Thymus (tissue), 11 donors: ENCODE data around the gene GTF3C5. TPM values are rescaled to one million over a fixed set of nuclear protein-coding genes. Genes with fewer than 3 reads are reported as not detected.

Source experiments
- DNase-seq, 9 donors: peaks; one replicate each; pipeline ENCODE4 v3.0.0-alpha.2; 2013; ENCODE audit warnings: low spot score in 9 of 9, low read depth in 6 of 9, missing footprints in 1 of 9
- H3K27ac ChIP-seq, 2 donors: one replicate each; pipeline ENCODE4 v1.5.1; 2013; ENCODE audit warnings: control low read depth in 1 of 2, low read depth in 1 of 2, low read length in 1 of 2, mild to moderate bottlenecking in 1 of 2, moderate library complexity in 1 of 2
- H3K27me3 ChIP-seq, 2 donors: one replicate each; pipeline ENCODE4 v1.5.1; 2013; ENCODE audit warnings: low read length in 1 of 2; ENCODE audit not compliant: control insufficient read depth in 2 of 2, insufficient read depth in 1 of 2
- H3K36me3 ChIP-seq, 2 donors: one replicate each; pipeline ENCODE4 v1.5.1; 2013; ENCODE audit warnings: low read length in 1 of 2, mild to moderate bottlenecking in 1 of 2, moderate library complexity in 1 of 2; ENCODE audit not compliant: control insufficient read depth in 2 of 2, insufficient read depth in 2 of 2
- H3K4me1 ChIP-seq, 2 donors: one replicate each; pipeline ENCODE4 v1.5.1; 2013; ENCODE audit warnings: low read length in 2 of 2; ENCODE audit not compliant: control insufficient read depth in 2 of 2, insufficient read depth in 2 of 2
- H3K4me3 ChIP-seq, 2 donors: one replicate each; pipeline ENCODE4 v1.5.1; 2013; ENCODE audit warnings: low read length in 2 of 2, control low read depth in 1 of 2, mild to moderate bottlenecking in 1 of 2
- H3K9me3 ChIP-seq, 2 donors: one replicate each; pipeline ENCODE4 v1.5.1; 2013; ENCODE audit warnings: low read length in 1 of 2, mild to moderate bottlenecking in 1 of 2; ENCODE audit not compliant: control insufficient read depth in 2 of 2, insufficient read depth in 1 of 2
- WGBS: extraction: QIAGEN DNeasy Blood & Tissue Kit; methylation state at CpG from one replicate; pipeline ENCODE4 v1.1.7; 2013; 5-methylcytosine and 5-hydroxymethylcytosine counted together
- polyA plus RNA-seq: library from polyadenylated mRNA; stranded (reverse); fragments of 200-250 nt; gene quantifications from one replicate; pipeline ENCODE4 v1.2.3, GENCODE V29; 2013
- total RNA-seq: library from RNA; stranded (reverse); fragments of 120-200 nt; gene quantifications from one replicate; pipeline ENCODE4 v1.2.4, GENCODE V29; 2013
- donor health status: healthy.

GTF3C5 gene
- total and polyA plus RNA-seq, 2 donors: 64.0 to 85.7 TPM

DNA sequence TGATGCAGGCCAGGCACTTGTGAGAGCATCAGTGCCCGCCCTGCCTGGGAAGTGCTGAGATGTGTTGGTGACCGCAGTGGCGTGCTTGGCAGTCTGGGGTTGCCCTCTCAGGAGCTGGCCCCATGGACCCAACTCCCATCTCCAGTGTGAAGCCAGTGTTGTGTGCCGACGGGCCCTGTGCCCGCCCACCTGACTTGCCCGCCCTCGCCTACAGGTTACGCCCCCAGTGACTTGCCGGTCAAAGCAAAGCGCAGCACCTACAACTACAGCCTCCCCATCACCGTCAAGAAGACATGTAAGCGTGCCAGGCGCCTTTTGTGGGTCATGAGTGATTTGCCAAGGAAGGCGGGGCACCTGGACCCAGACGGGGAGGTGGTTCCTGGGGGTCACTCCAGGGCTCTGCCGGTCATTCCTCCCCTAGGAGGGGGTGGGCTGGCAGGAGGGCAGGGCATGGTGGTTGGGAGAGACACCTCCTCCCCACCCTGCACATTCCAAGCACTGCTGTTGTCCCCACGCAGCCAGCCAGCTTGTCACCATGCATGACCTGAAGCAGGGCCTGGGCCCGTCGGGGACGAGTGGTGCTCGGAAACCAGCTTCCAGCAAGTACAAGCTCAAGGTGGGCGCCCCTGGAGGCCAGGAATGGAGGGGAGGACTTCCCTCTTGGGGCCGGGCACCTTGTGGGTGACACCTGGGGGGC, 23.5 kb downstream of the GTF3C5 start:
- 95% methylated on average over 24 of the region's 24 CpGs for WGBS
- Histone ChIP-seq H3K27ac (no peak overlapping the region), H3K4me1 (peaks cover 4 to 38% of the 10 kb centered on the region in 2 donors), H3K27me3 (no peaks in the 10 kb centered on the region), H3K9me3 (no peaks in the 10 kb centered on the region), H3K4me3 (no peak overlapping the region), H3K36me3 (peaks cover 83 to 85% of the 10 kb centered on the region in 2 donors)
- DNase-seq: no peak

DNA sequence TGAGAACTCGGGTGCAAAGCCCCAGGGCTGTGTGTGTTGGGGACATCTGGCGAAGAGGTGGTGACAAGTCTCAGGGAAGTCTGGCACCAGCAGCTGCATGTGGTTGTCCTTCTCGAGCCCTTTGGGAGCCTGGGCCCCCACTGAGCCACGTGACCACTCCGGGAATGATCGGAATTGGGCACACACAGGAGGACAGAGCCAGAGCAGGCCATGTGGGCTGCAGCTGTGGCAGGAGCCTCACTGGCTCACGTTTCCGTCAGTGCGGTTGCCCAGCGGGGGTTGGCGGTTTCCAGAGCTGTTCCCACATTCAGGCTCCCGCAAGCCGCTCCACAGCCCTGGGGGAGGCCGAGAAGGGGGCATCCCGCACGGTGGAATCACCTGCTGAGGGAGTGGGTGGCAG, 24.2 kb downstream of the GTF3C5 start:
- Histone ChIP-seq H3K4me3 (no peak overlapping the region), H3K9me3 (no peaks in the 10 kb centered on the region), H3K27me3 (no peaks in the 10 kb centered on the region), H3K27ac (no peak overlapping the region), H3K36me3 (peaks cover 77 to 79% of the 10 kb centered on the region in 2 donors), H3K4me1 (peaks cover 8 to 44% of the 10 kb centered on the region in 2 donors)
- DNase-seq: no peak
- 95% methylated on average over 16 of the region's 16 CpGs for WGBS

DNA sequence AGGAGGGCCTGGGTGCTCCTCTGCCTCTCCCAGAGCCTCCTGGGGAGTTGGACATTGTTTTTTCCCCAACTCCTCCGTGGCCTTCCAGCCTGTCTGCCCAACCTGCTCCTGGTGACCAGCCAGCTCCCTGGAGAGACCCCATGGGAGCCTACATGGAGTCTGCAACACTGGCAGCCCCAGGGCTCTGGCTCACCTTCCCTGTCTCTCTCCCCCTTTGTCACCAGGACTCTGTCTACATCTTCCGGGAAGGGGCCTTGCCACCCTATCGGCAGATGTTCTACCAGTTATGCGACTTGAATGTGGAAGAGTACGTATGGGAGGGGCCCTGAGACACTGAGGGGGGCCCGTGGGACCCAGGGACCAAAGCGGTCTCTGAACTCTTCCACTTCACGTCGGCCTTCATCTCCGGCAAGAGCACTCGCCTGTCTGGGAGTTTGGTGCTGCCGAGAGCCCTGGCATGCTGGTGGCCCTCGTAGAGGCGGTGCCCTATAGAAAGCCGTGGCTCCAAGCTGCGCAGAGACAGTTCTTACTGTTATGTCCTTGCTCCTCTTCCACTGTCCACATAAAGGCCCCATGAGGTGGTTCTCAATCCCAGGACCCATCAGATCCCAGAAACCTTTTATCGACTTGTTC, 25.1 kb downstream of the GTF3C5 start:
- Histone ChIP-seq H3K27ac (peak overlapping the region in 1 of 2 donors; percentile 78), H3K9me3 (no peaks in the 10 kb centered on the region), H3K27me3 (no peaks in the 10 kb centered on the region), H3K4me1 (peaks cover 12 to 51% of the 10 kb centered on the region in 2 donors), H3K36me3 (peaks cover 68 to 70% of the 10 kb centered on the region in 2 donors), H3K4me3 (no peak overlapping the region)
- no peak for DNase-seq
- WGBS: 97% methylated on average over 17 of the region's 17 CpGs

DNA sequence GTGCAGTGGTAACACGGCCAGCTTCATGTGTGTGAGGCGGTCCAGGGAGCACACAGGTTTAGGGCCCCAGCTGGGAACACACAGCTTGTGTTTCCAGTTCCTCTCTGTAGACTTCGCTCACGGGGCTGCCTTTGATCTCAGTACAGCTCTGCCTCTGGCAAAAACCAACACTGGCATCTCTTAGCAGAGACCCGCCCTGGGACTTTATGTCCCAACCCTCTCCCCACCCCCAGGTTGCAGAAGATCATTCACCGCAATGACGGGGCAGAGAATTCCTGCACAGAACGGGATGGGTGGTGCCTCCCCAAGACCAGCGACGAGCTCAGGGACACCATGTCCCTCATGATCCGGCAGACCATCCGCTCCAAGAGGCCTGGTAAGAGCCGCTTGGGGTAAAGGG, 25.7 kb downstream of the GTF3C5 start:
- no peaks in the 10 kb centered on the region for H3K9me3 ChIP-seq
- H3K27me3 ChIP-seq: no peaks in the 10 kb centered on the region
- H3K36me3 ChIP-seq: peaks cover 61 to 64% of the 10 kb centered on the region in 2 donors
- H3K27ac ChIP-seq: peak overlapping the region in 1 of 2 donors; percentile 78
- H3K4me3 ChIP-seq: no peak overlapping the region
- H3K4me1 ChIP-seq: peaks cover 12 to 58% of the 10 kb centered on the region in 2 donors
- DNase-seq: peak in 3 of 9 donors; percentile 40 to 66 (median 40)
- 59% methylated on average over 13 of the region's 13 CpGs for WGBS

DNA sequence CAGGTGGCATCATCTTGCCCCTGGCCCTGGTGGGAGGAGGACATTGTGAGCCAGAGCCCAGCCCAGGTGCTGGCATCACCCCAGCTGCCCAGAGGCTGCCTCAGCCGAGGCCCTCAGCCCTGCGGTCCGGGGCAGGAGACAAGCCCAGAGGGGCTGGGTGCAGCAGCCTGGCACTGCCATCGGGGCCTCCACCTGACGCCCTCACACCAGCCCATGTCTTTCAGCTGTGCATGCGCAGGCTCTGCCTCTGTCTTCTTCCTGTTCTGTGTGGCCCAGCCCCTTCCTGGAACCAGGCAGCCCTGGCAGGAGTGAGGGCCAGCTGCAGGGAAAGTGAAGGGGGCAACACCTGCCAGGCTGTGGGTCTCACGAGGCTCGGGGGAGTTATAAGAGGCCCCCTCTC, 26.2 kb downstream of the GTF3C5 start:
- H3K4me3 ChIP-seq: no peak overlapping the region
- peaks cover 57 to 59% of the 10 kb centered on the region in 2 donors for H3K36me3 ChIP-seq
- 11% methylated on average over 8 of the region's 8 CpGs for WGBS
- H3K27ac ChIP-seq: peak overlapping the region in 1 of 2 donors; percentile 78
- no peaks in the 10 kb centered on the region for H3K9me3 ChIP-seq
- peak in 5 of 9 donors; percentile 44 to 85 (median 55) for DNase-seq
- peaks cover 12 to 59% of the 10 kb centered on the region in 2 donors for H3K4me1 ChIP-seq
- no peaks in the 10 kb centered on the region for H3K27me3 ChIP-seq

DNA sequence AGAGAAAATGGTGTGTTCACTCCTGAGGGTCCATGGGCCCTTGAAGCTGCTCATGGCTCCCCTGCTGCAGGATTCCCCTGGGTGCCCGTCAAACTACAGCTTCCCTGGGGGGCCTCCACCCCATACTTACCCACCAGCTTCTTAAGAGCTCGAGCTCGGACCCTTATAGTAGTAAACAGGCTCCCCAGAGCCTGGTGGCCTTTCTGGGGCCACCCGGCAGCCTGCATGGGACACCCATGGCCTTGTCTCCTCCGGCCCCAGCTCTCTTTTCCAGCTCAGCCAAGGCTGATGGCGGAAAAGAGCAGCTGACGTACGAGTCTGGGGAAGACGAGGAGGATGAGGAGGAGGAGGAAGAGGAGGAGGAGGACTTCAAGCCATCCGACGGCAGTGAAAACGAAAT, 26.8 kb downstream of the GTF3C5 start:
- Histone ChIP-seq H3K36me3 (peaks cover 51 to 54% of the 10 kb centered on the region in 2 donors), H3K27me3 (no peaks in the 10 kb centered on the region), H3K27ac (peak overlapping the region in 1 of 2 donors; percentile 78), H3K4me3 (no peak overlapping the region), H3K9me3 (no peaks in the 10 kb centered on the region), H3K4me1 (peaks cover 12 to 59% of the 10 kb centered on the region in 2 donors)
- DNase-seq: no peak
- 96% methylated on average over 12 of the region's 12 CpGs for WGBS

DNA sequence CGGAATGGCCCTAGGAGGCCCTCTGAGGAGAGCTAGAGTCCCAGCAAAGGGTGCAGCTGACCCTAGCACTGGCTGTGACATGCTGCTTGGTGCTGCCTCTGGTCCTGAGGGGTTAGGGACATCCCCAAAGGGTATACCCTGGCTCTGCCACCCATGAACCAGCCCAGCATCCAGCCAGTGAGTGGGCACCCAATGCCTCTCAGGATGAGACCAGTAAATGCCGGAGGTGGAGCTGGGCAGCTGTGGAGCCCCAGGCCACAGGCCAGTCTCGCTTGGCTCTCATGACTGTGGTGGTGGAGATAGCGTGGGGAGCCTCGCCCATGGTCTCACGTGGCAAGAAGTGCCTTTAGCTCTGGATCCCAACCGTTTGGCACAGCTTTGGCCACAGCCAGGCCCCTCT, 27.3 kb downstream of the GTF3C5 start:
- Histone ChIP-seq H3K27me3 (no peaks in the 10 kb centered on the region), H3K36me3 (peaks cover 49 to 51% of the 10 kb centered on the region in 2 donors), H3K4me1 (peaks cover 12 to 59% of the 10 kb centered on the region in 2 donors), H3K4me3 (no peak overlapping the region), H3K9me3 (no peaks in the 10 kb centered on the region), H3K27ac (peak overlapping the region in 1 of 2 donors; percentile 76)
- DNase-seq: no peak
- 95% methylated on average over 7 of the region's 7 CpGs for WGBS

DNA sequence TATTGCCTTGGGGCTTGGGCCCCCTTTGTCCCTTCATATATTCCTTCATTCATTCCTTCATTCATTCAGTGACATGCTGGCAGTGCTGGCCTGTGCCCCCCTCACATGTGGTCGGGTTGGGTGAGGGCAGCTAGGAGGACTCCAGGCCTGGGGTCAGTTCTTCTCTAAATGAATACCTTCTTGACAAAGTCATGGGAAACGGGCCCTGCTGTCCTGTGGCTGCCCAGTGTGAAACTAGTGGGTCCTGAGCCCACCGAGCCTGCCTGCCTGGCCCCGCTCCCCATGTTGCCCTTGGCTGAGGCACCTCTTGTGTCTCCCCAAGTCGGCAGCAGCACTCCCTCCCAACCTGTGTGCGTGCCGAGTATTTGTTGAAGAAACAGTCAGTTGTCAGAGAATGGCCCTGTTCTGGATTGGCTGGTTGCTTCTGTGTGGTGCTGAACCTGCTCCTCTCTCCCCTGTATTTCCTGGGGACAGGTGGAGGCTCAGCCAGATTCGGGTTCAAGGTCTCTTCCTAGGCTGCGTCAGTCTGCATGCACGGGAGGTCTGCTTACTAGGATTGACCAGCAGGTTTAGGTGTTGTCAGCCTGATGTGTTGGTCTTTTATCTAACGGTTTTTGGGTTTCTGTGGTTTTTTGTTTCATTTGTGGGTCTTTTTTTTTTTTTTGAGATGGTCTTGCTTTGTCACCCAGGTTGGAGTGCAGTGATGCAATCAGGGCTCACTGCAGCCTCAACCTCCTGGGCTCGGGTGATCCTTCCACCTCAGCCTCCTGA, 27.9 kb downstream of the GTF3C5 start:
- peak in 2 of 9 donors; percentile 42 to 62 for DNase-seq
- WGBS: 42% methylated on average over 12 of the region's 12 CpGs
- H3K27me3 ChIP-seq: no peaks in the 10 kb centered on the region
- no peaks in the 10 kb centered on the region for H3K9me3 ChIP-seq
- H3K4me3 ChIP-seq: no peak overlapping the region
- H3K27ac ChIP-seq: peak overlapping the region in 1 of 2 donors; percentile 76
- peaks cover 12 to 59% of the 10 kb centered on the region in 2 donors for H3K4me1 ChIP-seq
- H3K36me3 ChIP-seq: peaks cover 43 to 44% of the 10 kb centered on the region in 2 donors
